K562 (cell line): ENCODE data around the gene CADM2. TPM values are rescaled to one million over a fixed set of nuclear protein-coding genes. Genes with fewer than 3 reads are reported as not detected.

Experiments
- ATAC-seq: fragments of 200-7000 bp; cut with Tn5 transposase; 3 replicates; pipeline ENCODE4 v1.9.1; 2020; ENCODE audit warnings: moderate library complexity
- BruUV-seq: library from RNA; stranded (reverse); fragments of 400-500 nt; replicated peaks from 2 replicates; lab custom pipeline; 2021; lab: Mats Ljungman, UMichigan
- CTCF ChIA-PET: fragments of 300-600 bp; formaldehyde crosslinking; extraction: SDS; loops from one replicate; lab custom pipeline; 2021; ENCODE audit warnings: low intra/inter-chr PET ratio; lab: Yijun Ruan, JAX
- POLR2A ChIA-PET: fragments of 300-600, 350-650 bp; sonication (Branson Sonifier 250); formaldehyde crosslinking; extraction: SDS; loops from one replicate; lab custom pipeline; 2021; ENCODE audit warnings: antibody characterized with exemption, inconsistent platforms; lab: Yijun Ruan, JAX
- DNase-seq, 4 experiments: peaks; one replicate each; pipeline versions ENCODE4 v3.0.0 to v3.0.0-alpha.2; 2011 to 2018; ENCODE audit warnings: low spot score in 3 of 4, mixed read lengths in 3 of 4; ENCODE audit errors: extremely low read depth in 1 of 4
- FAIRE-seq: peaks from 2 replicates; lab custom pipeline; 2011; peaks lifted over from hg19 to GRCh38; lab: Jason Lieb, UNC
- H2AFZ ChIP-seq: 2 replicates; pipeline ENCODE4 v1.6.0; 2011; ENCODE audit warnings: low read depth, low read length, control low read depth, inconsistent platforms
- H3K27ac ChIP-seq: fragments of 200-600 bp; 3 replicates; pipeline ENCODE4 v1.8.0; 2011; ENCODE audit warnings: low read depth, mild to moderate bottlenecking, control low read depth, inconsistent platforms, low read length, moderate library complexity, mixed read lengths; ENCODE audit errors: extremely low read depth
- H3K27me3 ChIP-seq, 2 experiments: fragments of 300-600 bp in 1 of 2; 2 replicates in 1 of 2; 3 replicates in 1 of 2; pipeline versions ENCODE4 v1.6.0 to v1.8.0; 2011; ENCODE audit warnings: inconsistent platforms in 2 of 2, low read length in 2 of 2, mild to moderate bottlenecking in 1 of 2, mixed read lengths in 1 of 2, moderate library complexity in 1 of 2; ENCODE audit not compliant: control insufficient read depth in 2 of 2, insufficient read depth in 2 of 2
- H3K36me3 ChIP-seq: fragments of 300-600 bp; 3 replicates; pipeline ENCODE4 v1.8.0; 2011; ENCODE audit warnings: mild to moderate bottlenecking, low read length, inconsistent platforms; ENCODE audit not compliant: control insufficient read depth, insufficient read depth
- H3K4me1 ChIP-seq, 2 experiments: fragments of 200-600 bp in 1 of 2; replicated peaks in 1 of 2; 2 replicates in 1 of 2; 3 replicates in 1 of 2; pipeline versions ENCODE4 v1.5.1 to v1.8.0; 2011; ENCODE audit warnings: inconsistent platforms in 2 of 2, low read length in 2 of 2, mild to moderate bottlenecking in 1 of 2, mixed read lengths in 1 of 2, moderate library complexity in 1 of 2; ENCODE audit not compliant: control insufficient read depth in 2 of 2, insufficient read depth in 2 of 2
- H3K4me2 ChIP-seq: 2 replicates; pipeline ENCODE4 v1.6.1; 2011; ENCODE audit warnings: low read length, control low read depth, inconsistent platforms, mixed read lengths; ENCODE audit not compliant: insufficient read depth
- H3K4me3 ChIP-seq: fragments of 200-600 bp; sonication (generic), shearing (Covaris generic); 2 replicates; pipeline ENCODE4 v1.5.1; 2016; ENCODE audit warnings: control low read depth, inconsistent platforms
- H3K79me2 ChIP-seq: fragments of 200-600 bp; 3 replicates; pipeline ENCODE4 v1.8.0; 2011; ENCODE audit warnings: low read length, inconsistent platforms; ENCODE audit not compliant: control insufficient read depth, insufficient read depth
- H3K9ac ChIP-seq, 2 experiments: 2 replicates each; pipeline versions ENCODE4 v1.6.0 to v1.6.1; 2011; ENCODE audit warnings: low read depth in 2 of 2, low read length in 2 of 2, control low read depth in 1 of 2, inconsistent platforms in 1 of 2, mild to moderate bottlenecking in 1 of 2, mixed read lengths in 1 of 2; ENCODE audit not compliant: insufficient read depth in 1 of 2
- H3K9me1 ChIP-seq: one replicate; pipeline ENCODE4 v1.6.0; 2011; ENCODE audit warnings: inconsistent platforms, mild to moderate bottlenecking, low read length, moderate library complexity; ENCODE audit not compliant: control insufficient read depth, insufficient read depth
- H3K9me3 ChIP-seq: replicated peaks from 2 replicates; pipeline ENCODE4 v1.5.1; 2011; ENCODE audit warnings: low read depth, low read length, inconsistent platforms; ENCODE audit not compliant: control insufficient read depth, insufficient read depth
- H4K20me1 ChIP-seq: replicated peaks from 2 replicates; pipeline ENCODE4 v1.6.1; 2011; ENCODE audit warnings: low read length, inconsistent platforms, mixed read lengths; ENCODE audit not compliant: control insufficient read depth, insufficient read depth
- ATF2 ChIP-seq: sonication (generic); formaldehyde crosslinking; IDR thresholded peaks from 2 replicates; pipeline ENCODE4 v1.8.1; 2022; ENCODE audit warnings: missing genetic modification reagents
- CHAMP1 ChIP-seq: fragments of 450-650 bp; IDR thresholded peaks from 2 replicates; pipeline ENCODE4 v1.6.1; 2016; ENCODE audit warnings: mild to moderate bottlenecking
- DLX4 ChIP-seq: fragments of 250-450 bp; sonication (Bioruptor Pico); IDR thresholded peaks from 2 replicates; pipeline ENCODE4 v1.6.1; 2021; ENCODE audit warnings: mild to moderate bottlenecking
- GABPA ChIP-seq: fragments of 200-800 bp; sonication (Bioruptor generic); conservative IDR thresholded peaks from 2 replicates; pipeline ENCODE4 v1.6.1; 2016; ENCODE audit warnings: low read depth, missing genetic modification characterization, missing compliant biosample characterization
- PCBP1 ChIP-seq: fragments of 200-400 bp; formaldehyde crosslinking; IDR thresholded peaks from 2 replicates; pipeline ENCODE4 v1.6.1; 2018; ENCODE audit warnings: mild to moderate bottlenecking, low read depth, low read length; ENCODE audit not compliant: poor library complexity, severe bottlenecking
- PHB2 ChIP-seq: fragments of 450-650 bp; IDR thresholded peaks from 2 replicates; pipeline ENCODE4 v1.6.1; 2017; ENCODE audit warnings: low read depth
- RBBP5 ChIP-seq: fragments of 200-600 bp; sonication (generic); IDR thresholded peaks from 2 replicates; pipeline ENCODE4 v1.6.1; 2012; ENCODE audit warnings: borderline replicate concordance, mild to moderate bottlenecking, low read length, control low read depth, inconsistent platforms; ENCODE audit not compliant: insufficient read depth, poor library complexity, severe bottlenecking
- SP1 ChIP-seq: sonication (generic); formaldehyde crosslinking; IDR thresholded peaks from 2 replicates; pipeline ENCODE4 v1.8.1; 2022; ENCODE audit warnings: mild to moderate bottlenecking, missing genetic modification reagents
- TBL1XR1 ChIP-seq, 2 experiments: IDR thresholded peaks; 2 replicates each; pipeline ENCODE4 v1.6.1; 2012; ENCODE audit warnings: improper control_type of control experiment in 2 of 2, low read length in 2 of 2, mild to moderate bottlenecking in 1 of 2
- ZBTB2 ChIP-seq: fragments of 450-650 bp; IDR thresholded peaks from 2 replicates; pipeline ENCODE4 v1.6.1; 2016; ENCODE audit warnings: antibody characterized with exemption
- ZBTB5 ChIP-seq: fragments of 450-650 bp; IDR thresholded peaks from 2 replicates; pipeline ENCODE4 v1.6.1; 2017; ENCODE audit warnings: antibody characterized with exemption
- WGBS: fragments of 100-300 bp; shearing (Covaris generic); methylation state at CpG from one replicate; pipeline ENCODE4 v1.1.6; 2016; ENCODE audit warnings: low coverage, mixed read lengths; ENCODE audit not compliant: insufficient coverage; ENCODE audit errors: missing lambda C conversion rate; 5-methylcytosine and 5-hydroxymethylcytosine counted together
- in situ Hi-C: fragments of 300-500 bp; cut with MboI; formaldehyde crosslinking; loops from 4 replicates; pipeline ENCODE4 v1.15.0; 2018; ENCODE audit warnings: inconsistent platforms, mixed read lengths
- intact Hi-C: fragments of 100-400 bp; cut with micrococcal nuclease; formaldehyde crosslinking; loops from 2 replicates; pipeline ENCODE4 v1.14.2; 2022
- polyA plus RNA-seq, 8 experiments: library from polyadenylated mRNA; depleted of rRNA in 4 of 8; stranded (reverse) in 5 of 8; unstranded in 3 of 8; fragments of >200 nt; fragmentation: Nextera tagmentation in 2 of 8; fragmentation: Illumina TruSeq in 1 of 8; extraction: Ambion mirVana in 2 of 8; extraction: Trizol in 1 of 8; gene quantifications; 2 replicates each; pipeline versions ENCODE4 v1.2.1 to v1.2.3, GENCODE V29; 2011 to 2014; ENCODE audit warnings: inconsistent platforms in 1 of 8, missing spikeins in 1 of 8
- total RNA-seq, 7 experiments: library from RNA; depleted of rRNA in 6 of 7; stranded (reverse); fragments of >200 nt in 6 of 7; fragmentation: Illumina TruSeq in 2 of 7; extraction: Trizol in 2 of 7; gene quantifications; 2 replicates each; pipeline versions ENCODE4 v1.2.1 to v1.2.3, GENCODE V29; 2011 to 2021; ENCODE audit warnings: low replicate concordance in 1 of 7

CADM2 gene
- total and polyA plus RNA-seq, 9 of the 15 experiments (the other 6 are each of a cell fraction or from before 2014, with no cell fraction given): 0.11 to 3.2 (median 0.95) TPM

- intact Hi-C loops: no loop called here
- H3K27ac ChIP-seq: no peak overlapping the region
- POLR2A ChIA-PET: no interaction called here
- H4K20me1 ChIP-seq: no peaks in the 10 kb centered on the region
- DNase-seq: no peak
- H3K27me3 ChIP-seq: no peaks in the 10 kb centered on the region
- H3K9me3 ChIP-seq: no peaks in the 10 kb centered on the region
- H3K4me3 ChIP-seq: no peak overlapping the region
- in situ Hi-C loops: no loop called here
- CTCF ChIA-PET: no interaction called here
- no peaks in the 10 kb centered on the region for H3K36me3 ChIP-seq
- no peak for ATAC-seq
- H3K9me1 ChIP-seq: no peaks in the 10 kb centered on the region
- H2AFZ ChIP-seq: no peak overlapping the region
- BruUV-seq: no TSS peak
- H3K9ac ChIP-seq: no peak overlapping the region
- H3K79me2 ChIP-seq: no peaks in the 10 kb centered on the region
- FAIRE-seq: no peak
- 0% methylated on average over 1 of the region's 1 CpG for WGBS
- no peak overlapping the region for H3K4me2 ChIP-seq
- H3K4me1 ChIP-seq: no peaks in the 10 kb centered on the region
- TF ChIP-seq PHB2 (no peak), PCBP1 (no peak), CHAMP1 (no peak), DLX4 (CRISPR knock-in tag) (no peak), SP1 (CRISPR knock-in tag) (no peak), ATF2 (CRISPR knock-in tag) (no peak), TBL1XR1 (IDR thresholded peaks at IDR 0.05; ENCODE audit: low read length in 2 of 2) (no peak), ZBTB2 (no peak), RBBP5 (no peak), ZBTB5 (no peak), GABPA (tag) (no peak)
Measured at GRCh38 chr3:85835857-85836440, 877.2 kb downstream of the CADM2 start.
